Stimulated activated CD8-positive, alpha-beta memory T cell treated with anti-CD3 and anti-CD28 coated beads, Interleukin-2, amount 100 ng/mL, for 48 hours (primary cell): ENCODE data around the gene BTBD3.
A peak's percentile ranks its signal among the peaks of the same experiment; 100 is the strongest.

Experiments used
- DNase-seq, 2 donors: peaks; one replicate each; pipeline ENCODE4 v3.0.0-alpha.2; 2020; ENCODE audit warnings: low read depth in 2 of 2

Gene BTBD3

GRCh38 chr20:11917663-11918062 lies at the start of gene BTBD3:
BTBD3 (plus strand) TSS chr20:11917893; CDS start chr20:11918276, 383 bp downstream.
- DNase-seq: no peak

GRCh38 chr20:11869641-11870040 lies 48.1 kb upstream of the BTBD3 start:
- no peak for DNase-seq

- DNase-seq: no peak
These were observed 47.3 kb upstream of the BTBD3 start for GRCh38 chr20:11870411-11870810.

GRCh38 chr20:11876555-11876954 lies 41.1 kb upstream of the BTBD3 start:
- DNase-seq: no peak

- no peak for DNase-seq
These were observed 37.0 kb upstream of the BTBD3 start for GRCh38 chr20:11880680-11881079.

GRCh38 chr20:11881449-11881848 lies 36.2 kb upstream of the BTBD3 start:
- DNase-seq: no peak

- DNase-seq: no peak
These were observed 35.0 kb upstream of the BTBD3 start for GRCh38 chr20:11882651-11883050.

- no peak for DNase-seq
These were observed 29.0 kb upstream of the BTBD3 start for GRCh38 chr20:11888648-11889047.

- peak; percentile 33 to 34 for DNase-seq
These were observed 27.2 kb upstream of the BTBD3 start for GRCh38 chr20:11890331-11891076.

- DNase-seq: peak in 1 of 2 donors; percentile 8
These were observed 26.5 kb upstream of the BTBD3 start for GRCh38 chr20:11891077-11891775.

GRCh38 chr20:11891776-11892545 lies 25.7 kb upstream of the BTBD3 start:
- peak in 1 of 2 donors; percentile 4 for DNase-seq

- no peak for DNase-seq
These were observed 23.6 kb upstream of the BTBD3 start for GRCh38 chr20:11894062-11894461.

- no peak for DNase-seq
These were observed 21.8 kb upstream of the BTBD3 start for GRCh38 chr20:11895861-11896387.

GRCh38 chr20:11901127-11901526 lies 16.6 kb upstream of the BTBD3 start:
- DNase-seq: no peak

GRCh38 chr20:11902285-11902697 lies 15.4 kb upstream of the BTBD3 start:
- DNase-seq: no peak

- DNase-seq: no peak
These were observed 12.1 kb upstream of the BTBD3 start for GRCh38 chr20:11905460-11906179.

GRCh38 chr20:11906626-11907480 lies 10.8 kb upstream of the BTBD3 start:
- no peak for DNase-seq

- no peak for DNase-seq
These were observed 10.1 kb upstream of the BTBD3 start for GRCh38 chr20:11907621-11908020.

GRCh38 chr20:11912013-11912658 lies 5.6 kb upstream of the BTBD3 start:
- no peak for DNase-seq
